D721Med (cell line): ENCODE measurements around the gene PEAK1.

Source experiments
- DNase-seq: peaks from one replicate; pipeline ENCODE4 v3.0.0; 2011; ENCODE audit warnings: low spot score; ENCODE audit not compliant: insufficient read length
- FAIRE-seq: peaks from 2 replicates; lab custom pipeline; 2011; peaks lifted over from hg19 to GRCh38; lab: Jason Lieb, UNC
- TF ChIP-seq, protein P1 (sequence below): IDR thresholded peaks from 2 replicates; pipeline ENCODE4 v1.5.1; 2012; ENCODE audit warnings: mild to moderate bottlenecking, control low read depth; ENCODE audit not compliant: insufficient read depth; ENCODE audit errors: missing control alignments

PEAK1 gene

DNA sequence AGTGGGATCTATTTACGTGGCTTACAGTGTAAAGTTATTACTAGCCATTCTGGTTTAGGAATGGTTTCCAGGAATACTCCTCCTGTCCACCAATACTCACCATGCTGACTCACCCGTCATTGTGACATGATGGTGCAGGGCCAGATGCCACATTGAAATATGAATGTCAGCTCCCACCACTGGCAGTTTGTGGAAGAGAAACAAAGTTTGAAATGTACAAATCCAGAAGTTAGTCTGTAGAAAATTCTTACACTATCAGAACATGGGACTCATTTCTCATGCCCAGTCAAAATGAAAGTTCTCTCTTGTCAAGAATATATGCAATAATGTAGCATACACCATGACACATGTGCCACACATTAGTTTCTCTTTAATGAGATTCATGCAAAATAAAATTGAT lies 334.6 kb downstream of the PEAK1 start:
- no peak for FAIRE-seq
- no peak for DNase-seq
- TF ChIP-seq, protein P1, sequence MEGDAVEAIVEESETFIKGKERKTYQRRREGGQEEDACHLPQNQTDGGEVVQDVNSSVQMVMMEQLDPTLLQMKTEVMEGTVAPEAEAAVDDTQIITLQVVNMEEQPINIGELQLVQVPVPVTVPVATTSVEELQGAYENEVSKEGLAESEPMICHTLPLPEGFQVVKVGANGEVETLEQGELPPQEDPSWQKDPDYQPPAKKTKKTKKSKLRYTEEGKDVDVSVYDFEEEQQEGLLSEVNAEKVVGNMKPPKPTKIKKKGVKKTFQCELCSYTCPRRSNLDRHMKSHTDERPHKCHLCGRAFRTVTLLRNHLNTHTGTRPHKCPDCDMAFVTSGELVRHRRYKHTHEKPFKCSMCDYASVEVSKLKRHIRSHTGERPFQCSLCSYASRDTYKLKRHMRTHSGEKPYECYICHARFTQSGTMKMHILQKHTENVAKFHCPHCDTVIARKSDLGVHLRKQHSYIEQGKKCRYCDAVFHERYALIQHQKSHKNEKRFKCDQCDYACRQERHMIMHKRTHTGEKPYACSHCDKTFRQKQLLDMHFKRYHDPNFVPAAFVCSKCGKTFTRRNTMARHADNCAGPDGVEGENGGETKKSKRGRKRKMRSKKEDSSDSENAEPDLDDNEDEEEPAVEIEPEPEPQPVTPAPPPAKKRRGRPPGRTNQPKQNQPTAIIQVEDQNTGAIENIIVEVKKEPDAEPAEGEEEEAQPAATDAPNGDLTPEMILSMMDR, result no peak

GRCh38 chr15:77084436-77084835 lies 335.5 kb downstream of the PEAK1 start:
- DNase-seq (no peak), FAIRE-seq (no peak)
- TF ChIP-seq, protein P1, result no peak

DNA sequence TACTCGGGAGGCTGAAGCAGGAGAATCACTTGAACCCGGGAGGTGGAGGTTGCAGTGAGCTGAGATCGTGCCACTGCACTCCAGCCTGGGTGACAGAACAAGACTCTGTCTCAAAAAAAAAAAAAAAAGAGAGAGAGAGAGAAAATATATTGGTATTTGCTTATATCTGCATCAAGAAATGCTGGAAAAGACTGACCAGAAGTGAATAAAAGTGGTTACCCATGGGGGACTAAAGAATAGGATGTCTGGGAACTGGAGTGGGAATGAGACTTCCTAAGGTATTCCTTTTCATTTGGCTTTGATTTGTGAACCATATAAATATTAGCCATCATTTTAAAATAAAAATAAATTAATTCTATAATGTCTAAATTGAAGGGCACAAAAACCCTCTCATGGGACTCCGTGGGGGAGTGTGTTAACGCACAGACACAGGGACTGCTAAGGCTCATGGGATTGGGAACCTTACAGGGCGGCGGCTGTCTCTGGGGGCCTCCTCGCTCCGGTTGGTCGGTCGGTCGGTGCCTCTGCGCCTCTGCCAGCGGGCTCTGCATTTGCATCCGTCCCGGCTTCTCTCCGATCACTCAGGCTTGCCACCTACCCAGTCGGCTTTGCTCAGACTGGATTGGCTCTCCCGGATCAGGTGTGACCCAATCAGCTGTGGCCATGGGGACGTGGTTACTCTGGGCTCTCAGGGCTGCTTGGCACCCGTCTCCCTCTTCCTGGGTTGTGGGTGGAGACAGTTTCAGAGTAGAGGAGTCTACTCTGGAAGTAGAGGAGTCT lies 336.3 kb downstream of the PEAK1 start:
- FAIRE-seq (no peak), DNase-seq (no peak)
- TF ChIP-seq, protein P1, result no peak

GRCh38 chr15:77081971-77082370 lies 337.9 kb downstream of the PEAK1 start:
- DNase-seq (no peak), FAIRE-seq (no peak)
- TF ChIP-seq, protein P1, result no peak

- TF ChIP-seq, protein P1, result no peak
- DNase-seq (no peak), FAIRE-seq (no peak)
Observed at GRCh38 chr15:77076323-77076915, 343.5 kb downstream of the PEAK1 start.

DNA sequence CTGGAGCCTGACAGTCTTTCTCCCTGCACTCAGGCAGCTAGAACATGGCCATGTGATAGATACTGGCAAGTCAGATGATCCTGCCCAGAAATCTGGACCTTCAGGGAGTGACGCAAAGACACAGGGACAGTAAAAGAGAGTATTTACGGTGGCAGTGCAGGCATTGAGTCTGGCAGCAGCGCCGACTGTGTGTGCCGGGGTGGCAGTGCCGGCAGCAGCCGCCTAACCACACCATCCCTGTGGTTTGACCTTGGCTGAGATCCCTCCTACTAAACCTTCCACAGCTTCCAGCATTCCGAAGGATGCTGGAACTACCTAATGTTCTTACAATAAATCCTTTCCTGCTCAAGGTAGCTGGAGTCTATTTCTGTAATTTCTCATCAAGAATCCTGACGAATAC lies 344.4 kb downstream of the PEAK1 start:
- TF ChIP-seq, protein P1, result no peak
- DNase-seq (no peak), FAIRE-seq (no peak)

DNA sequence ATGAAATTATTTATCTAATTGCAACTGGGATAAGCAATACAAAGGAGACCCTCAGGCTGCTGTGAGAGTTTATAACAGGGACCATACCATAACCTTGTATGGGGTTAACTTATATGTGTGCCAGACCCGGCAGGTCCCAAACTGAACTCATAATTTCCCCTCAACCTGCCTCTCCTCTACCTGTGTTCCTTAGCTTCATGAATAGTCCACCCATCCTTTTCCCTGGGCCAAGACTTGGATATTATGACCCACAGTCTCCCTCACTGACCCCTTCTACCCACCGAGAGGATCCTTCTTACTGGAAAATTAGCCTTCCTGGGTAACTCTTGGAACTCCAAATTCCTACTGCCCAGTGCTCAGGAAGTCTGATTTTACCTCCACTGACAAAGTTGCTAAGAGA lies 345.6 kb downstream of the PEAK1 start:
- TF ChIP-seq, protein P1, result no peak
- no peak for DNase-seq
- no peak for FAIRE-seq
